Stimulated activated CD4-positive, alpha-beta T cell treated with anti-CD3 and anti-CD28 coated beads, TNF-alpha, amount 100 ng/mL, for 4 hours (primary cell): ENCODE results near the gene POLE3.
"Not testable (repeated sequence)": the region's sequence is repeated elsewhere in the genome, so short reads cannot be mapped to it uniquely, and the experiment has no call there.

Experiments
- DNase-seq, 3 experiments: peaks; one replicate each; pipeline ENCODE4 v3.0.0-alpha.2; 2020; ENCODE audit warnings: low read depth in 3 of 3

POLE3 gene

GRCh38 chr9:113376634-113377567, 33.6 kb downstream of the POLE3 start, which contains the start of gene HDHD3:
HDHD3 (minus strand) TSS chr9:113376986; CDS start chr9:113374354, 2,632 bp downstream.
- DNase-seq, result peak; percentile 56 to 64 (median 59)

GRCh38 chr9:113375057-113376023, 35.1 kb downstream of the POLE3 start:
- DNase-seq, result no peak

DNA sequence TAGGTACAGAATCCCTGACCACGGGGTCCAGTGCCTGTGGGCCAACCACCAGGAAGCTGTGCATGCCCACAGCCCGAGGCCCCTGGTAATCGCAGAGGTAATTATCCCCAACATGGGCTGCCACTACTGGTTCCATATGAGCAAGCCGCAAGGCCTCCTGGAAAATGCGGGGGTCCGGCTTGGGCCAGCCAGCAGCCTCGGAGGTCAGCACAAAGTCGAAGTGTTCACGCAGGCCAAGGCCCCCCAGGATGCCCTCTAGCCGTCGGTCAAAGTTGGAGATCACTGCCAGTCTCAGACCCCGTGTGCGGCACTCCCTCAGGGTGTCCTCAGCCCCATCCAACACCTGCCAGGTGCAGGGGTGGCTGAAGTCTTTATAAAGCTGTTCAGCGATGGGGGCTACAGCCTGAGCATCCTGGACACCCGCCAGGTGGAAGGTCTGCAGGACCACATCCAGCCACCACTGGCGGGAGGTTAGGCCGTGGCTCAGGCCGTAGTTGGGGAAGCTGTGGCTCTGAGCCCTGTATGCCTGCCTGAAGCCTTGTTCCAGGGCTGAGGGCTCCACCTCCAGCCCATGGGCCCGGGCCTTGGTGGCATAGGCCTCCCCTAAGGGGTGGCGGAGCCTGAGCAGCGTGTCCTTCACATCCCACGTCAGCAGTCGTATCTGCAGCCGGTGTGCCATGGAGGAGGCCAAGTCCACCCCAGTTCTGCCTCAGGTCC, 36.6 kb downstream of the POLE3 start:
- no peak for DNase-seq

DNA sequence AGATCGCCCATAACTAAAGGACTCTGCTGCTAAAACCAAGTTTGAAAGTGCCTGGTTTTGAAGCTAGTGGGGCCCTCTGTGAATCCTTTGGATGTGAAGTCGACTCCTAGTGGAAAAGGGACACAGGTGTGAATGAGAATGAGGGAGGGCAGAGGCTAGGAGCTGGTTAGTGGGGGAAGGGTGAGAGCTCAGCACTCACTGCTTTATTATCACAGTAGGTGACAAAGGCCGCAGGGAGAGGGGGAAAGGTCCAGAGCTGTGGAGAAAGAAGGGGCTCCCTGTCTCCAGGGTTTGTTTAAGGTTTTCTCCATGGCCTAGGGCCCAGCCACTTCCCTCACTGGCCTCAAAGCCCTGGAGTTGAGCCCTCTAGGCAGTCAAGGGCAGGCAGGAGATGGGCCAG, 37.2 kb downstream of the POLE3 start:
- DNase-seq, result no peak

DNA sequence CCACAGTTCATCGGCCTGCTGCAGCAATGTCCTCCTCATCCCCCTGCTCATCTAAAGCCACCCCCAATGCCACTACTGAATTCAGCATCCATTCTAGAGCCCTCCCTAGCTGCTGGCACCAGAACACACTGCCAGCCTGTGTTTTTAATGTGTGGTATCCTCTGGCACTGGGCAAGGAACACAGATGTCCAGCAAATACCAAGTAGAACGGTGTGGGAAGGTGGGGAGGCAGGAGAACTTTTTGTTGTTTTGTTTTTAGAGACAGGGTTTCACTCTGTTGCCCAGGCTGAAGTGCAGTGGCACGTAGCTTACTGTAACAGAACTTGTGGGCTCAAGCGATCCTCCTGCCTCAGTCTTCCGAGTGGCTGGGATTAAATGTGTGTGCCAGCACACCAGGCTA, 38.4 kb downstream of the POLE3 start:
- no peak for DNase-seq

- DNase-seq, result no peak
Measured at GRCh38 chr9:113370806-113371325, 39.6 kb downstream of the POLE3 start.

DNA sequence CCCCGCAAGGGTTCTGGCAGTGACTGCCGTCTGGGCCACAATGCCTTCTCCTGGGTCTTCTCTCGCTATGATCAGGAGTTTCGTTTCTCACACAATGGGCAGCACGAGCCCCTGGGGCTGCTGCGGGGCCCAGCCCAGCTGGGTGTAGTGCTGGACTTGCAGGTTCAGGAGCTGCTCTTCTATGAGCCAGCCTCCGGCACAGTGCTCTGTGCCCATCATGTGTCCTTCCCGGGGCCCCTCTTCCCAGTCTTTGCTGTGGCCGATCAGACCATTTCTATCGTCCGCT, 40.7 kb downstream of the POLE3 start:
- no peak for DNase-seq

- no peak for DNase-seq
Measured at GRCh38 chr9:113368982-113369854, 41.3 kb downstream of the POLE3 start.

- DNase-seq, result no peak
Measured at GRCh38 chr9:113368348-113368981, 42.0 kb downstream of the POLE3 start.

- not testable (repeated sequence) for DNase-seq
Measured at GRCh38 chr9:113365652-113366051, 44.8 kb downstream of the POLE3 start.

DNA sequence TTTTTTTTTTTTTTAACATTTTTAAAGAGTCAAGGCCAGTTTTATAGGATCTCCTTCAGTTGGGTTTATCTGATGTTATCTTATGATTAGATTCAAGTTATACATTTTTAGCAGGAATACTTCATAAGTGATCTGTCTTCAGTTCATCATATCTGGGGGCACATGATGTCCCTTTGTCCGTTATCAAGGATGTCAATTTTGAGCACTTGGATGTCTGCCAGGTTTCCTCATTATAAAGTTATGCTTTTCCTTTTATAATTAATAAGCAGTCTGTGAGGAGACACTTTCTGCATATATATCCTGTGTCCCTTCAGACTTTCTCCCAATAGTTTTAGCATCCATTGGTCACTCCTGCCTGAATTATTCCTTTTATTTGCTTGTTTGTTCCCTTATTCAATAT, 45.5 kb downstream of the POLE3 start:
- DNase-seq, result no peak

DNA sequence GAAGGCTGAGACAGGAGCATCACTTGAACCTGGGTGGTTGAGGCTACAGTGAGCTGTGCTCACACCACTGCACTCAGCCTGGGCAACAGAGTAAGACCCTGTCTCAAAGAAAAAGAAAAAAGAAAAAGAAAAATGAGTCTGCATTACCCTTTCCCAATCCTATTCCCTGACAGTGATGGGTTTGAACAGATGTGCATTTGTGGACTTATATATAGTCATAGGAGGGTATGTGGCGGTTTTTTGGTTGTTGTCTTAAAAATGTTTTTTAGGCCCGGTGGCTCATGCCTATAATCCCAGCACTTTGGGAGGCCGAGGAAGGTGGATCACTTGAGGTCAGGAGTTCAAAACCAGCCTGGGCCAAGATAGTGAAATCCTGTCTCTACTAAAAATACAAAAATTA, 47.1 kb downstream of the POLE3 start:
- no peak for DNase-seq

DNA sequence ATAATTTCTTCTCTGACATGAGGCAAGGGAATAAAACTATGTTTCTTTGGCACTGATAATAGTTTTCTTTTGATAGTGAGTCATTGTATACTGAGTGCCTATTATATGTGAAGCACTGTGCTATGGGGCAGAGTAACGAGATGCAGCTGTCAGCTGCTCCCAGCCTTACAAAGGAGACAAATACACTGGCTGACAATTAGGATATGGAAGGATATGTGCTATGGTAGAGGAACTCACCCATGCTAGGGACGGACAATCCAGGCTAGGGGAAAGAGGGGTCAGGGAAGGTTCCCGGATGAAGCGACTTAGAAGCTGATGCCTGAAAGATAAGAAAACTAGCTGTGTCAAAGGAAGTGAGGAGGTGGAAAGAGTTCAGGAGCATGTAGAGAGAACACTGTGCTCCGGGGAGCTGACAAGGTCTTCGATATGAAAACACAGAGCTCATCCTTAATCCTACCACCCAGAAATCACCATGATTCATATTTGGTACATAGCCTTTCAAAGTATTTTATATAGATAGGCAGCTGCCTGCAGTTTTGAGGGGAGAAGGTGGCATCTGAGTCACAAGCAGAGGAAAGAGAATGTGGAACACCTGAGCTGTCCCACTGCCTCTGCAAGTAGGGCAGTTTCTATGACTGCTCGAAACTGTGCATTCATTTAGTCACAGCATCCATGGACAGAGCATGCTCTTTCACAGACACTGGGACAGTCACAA, 49.0 kb downstream of the POLE3 start:
- DNase-seq, result no peak

DNA sequence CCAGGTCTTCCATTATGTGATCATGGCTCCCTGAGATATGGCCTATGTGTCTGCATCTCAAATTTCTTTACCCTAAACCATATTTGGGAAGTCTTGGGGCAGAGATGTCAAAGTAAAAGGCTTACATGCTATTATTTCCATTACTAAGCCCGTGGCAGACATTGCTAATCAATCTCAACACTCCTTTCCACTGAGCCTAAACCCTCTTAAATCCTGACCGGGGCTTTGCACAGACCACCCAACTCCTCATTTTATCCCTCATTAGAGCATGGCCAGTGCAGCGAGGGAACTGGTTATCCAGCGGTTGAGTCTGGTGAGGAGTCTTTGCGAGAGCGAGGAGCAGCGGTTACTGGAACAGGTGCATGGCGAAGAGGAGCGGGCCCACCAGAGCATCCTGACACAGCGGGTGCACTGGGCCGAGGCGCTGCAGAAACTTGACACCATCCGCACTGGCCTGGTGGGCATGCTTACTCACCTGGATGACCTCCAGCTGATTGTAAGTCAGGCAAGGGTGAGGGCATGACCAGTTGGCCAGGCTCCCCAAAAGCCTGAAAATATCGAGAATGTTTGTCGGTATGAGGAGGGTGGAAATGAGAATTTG, 50.1 kb downstream of the POLE3 start:
- no peak for DNase-seq

DNA sequence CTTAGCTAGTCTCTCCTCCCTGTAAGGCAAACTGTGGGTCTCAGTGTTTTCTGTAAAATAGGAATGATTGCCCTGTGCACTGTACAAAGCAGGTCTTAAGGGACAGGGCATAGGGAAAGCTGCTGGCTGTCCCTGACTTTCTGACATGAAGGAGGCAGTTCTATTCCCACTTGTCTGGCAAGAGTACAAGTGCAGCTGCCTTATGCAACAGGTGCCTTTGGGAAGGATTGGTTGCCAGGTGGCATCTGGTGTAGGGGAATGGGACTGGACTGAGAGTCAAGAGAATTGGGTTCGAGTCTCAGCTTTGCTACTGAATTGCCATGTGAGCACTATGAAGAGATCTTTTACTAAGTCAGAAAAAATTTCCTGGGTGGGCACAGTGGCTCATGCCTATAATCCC, 51.1 kb downstream of the POLE3 start:
- no peak for DNase-seq
